OCI-LY3 (cell line): ENCODE data around the gene EDNRB.

ENCODE experiments used
- H2AFZ ChIP-seq: fragments of 200-600, 300-600 bp; shearing (Covaris generic); 2 replicates; pipeline ENCODE4 v1.6.0; 2014; ENCODE audit warnings: antibody characterized with exemption, low read depth, low read length
- H3K27ac ChIP-seq: fragments of 200-600, 300-600 bp; sonication (generic); 2 replicates; pipeline ENCODE4 v1.5.1; 2014; ENCODE audit warnings: mild to moderate bottlenecking, low read length, moderate library complexity, mixed read lengths
- H3K27me3 ChIP-seq: fragments of 200-600, 300-600 bp; sonication (generic); 2 replicates; pipeline ENCODE4 v1.6.1; 2014; ENCODE audit warnings: low read depth, low read length, mixed read lengths
- H3K36me3 ChIP-seq: fragments of 200-600, 300-600 bp; sonication (generic); replicated peaks from 2 replicates; pipeline ENCODE3; 2014; ENCODE audit warnings: low read depth, low read length, mixed read lengths
- H3K4me1 ChIP-seq: fragments of 300-600, 200-600 bp; sonication (generic); 2 replicates; pipeline ENCODE4 v1.6.1; 2014; ENCODE audit warnings: low read length, mixed read lengths
- H3K4me2 ChIP-seq: fragments of 200-600, 300-600 bp; sonication (generic); 2 replicates; pipeline ENCODE4 v1.6.1; 2014; ENCODE audit warnings: low read length, mixed read lengths
- H3K4me3 ChIP-seq: fragments of 300-600, 200-600 bp; sonication (generic); 2 replicates; pipeline ENCODE4 v1.5.1; 2014; ENCODE audit warnings: antibody characterized with exemption, mild to moderate bottlenecking, low read length, moderate library complexity
- H3K79me2 ChIP-seq: fragments of 300-600, 200-600 bp; shearing (Covaris generic); 2 replicates; pipeline ENCODE4 v1.6.1; 2014; ENCODE audit warnings: mild to moderate bottlenecking, low read length, mixed read lengths
- H3K9ac ChIP-seq: fragments of 300-600, 200-600 bp; shearing (Covaris generic); 2 replicates; pipeline ENCODE4 v1.6.0; 2014; ENCODE audit warnings: mild to moderate bottlenecking, low read length, moderate library complexity
- H3K9me3 ChIP-seq: fragments of 200-600, 300-600 bp; shearing (Covaris generic); 2 replicates; pipeline ENCODE4 v1.6.1; 2014; ENCODE audit warnings: low read length, mixed read lengths; ENCODE audit not compliant: insufficient read depth
- H4K20me1 ChIP-seq: fragments of 200-600, 300-600 bp; sonication (generic); 2 replicates; pipeline ENCODE4 v1.6.1; 2016; ENCODE audit warnings: low read length, mixed read lengths; ENCODE audit not compliant: insufficient read depth
- CTCF ChIP-seq: fragments of 200-600, 300-600 bp; sonication (generic); IDR thresholded peaks from 2 replicates; pipeline ENCODE4 v1.5.1; 2014; ENCODE audit warnings: antibody characterized with exemption, low read length, low read depth
- EZH2phosphoT487 ChIP-seq: fragments of 200-600 bp; shearing (Covaris generic); IDR thresholded peaks from 2 replicates; pipeline ENCODE4 v1.6.1; 2018; ENCODE audit warnings: antibody characterized with exemption, mixed run types, low read depth

Gene EDNRB

GRCh38 chr13:77898097-77898496 is 20.5 kb downstream of the EDNRB start:
- peaks cover 23% of the 10 kb centered on the region for H3K4me1 ChIP-seq
- peak overlapping the region; percentile 72 for H3K4me3 ChIP-seq
- H3K79me2 ChIP-seq, result no peaks in the 10 kb centered on the region
- H3K27ac ChIP-seq, result peak overlapping the region; percentile 46
- peak overlapping the region; percentile 35 for H3K9ac ChIP-seq
- H3K4me2 ChIP-seq, result peak overlapping the region; percentile 81
- H2AFZ ChIP-seq, result peak overlapping the region; percentile 35; the same call in 1 of the 2 replicates
- peaks cover 14% of the 10 kb centered on the region; the same call in 1 of the 2 replicates for H3K9me3 ChIP-seq
- H3K36me3 ChIP-seq, result peaks cover 3% of the 10 kb centered on the region
- H3K27me3 ChIP-seq, result no peaks in the 10 kb centered on the region
- no peaks in the 10 kb centered on the region for H4K20me1 ChIP-seq
- no peak for TF ChIP-seq EZH2phosphoT487
- TF ChIP-seq CTCF, result no peak

- H3K4me2 ChIP-seq, result no peak overlapping the region
- TF ChIP-seq EZH2phosphoT487 (no peak), CTCF (no peak)
Observed at GRCh38 chr13:77896977-77897376, 21.7 kb downstream of the EDNRB start.

GRCh38 chr13:77896536-77896935 is 22.1 kb downstream of the EDNRB start:
- Histone ChIP-seq H3K4me2 (no peak overlapping the region), H3K9me3 (peaks cover 3% of the 10 kb centered on the region; the same call in 1 of the 2 replicates), H4K20me1 (no peaks in the 10 kb centered on the region), H3K9ac (no peak overlapping the region), H3K79me2 (no peaks in the 10 kb centered on the region), H2AFZ (no peak overlapping the region), H3K36me3 (no peaks in the 10 kb centered on the region), H3K4me3 (no peak overlapping the region), H3K27me3 (no peaks in the 10 kb centered on the region), H3K4me1 (peaks cover 23% of the 10 kb centered on the region), H3K27ac (no peak overlapping the region)
- TF ChIP-seq CTCF, result no peak
- TF ChIP-seq EZH2phosphoT487, result no peak

More at GRCh38 chr13:77896977-77897376, 21.7 kb downstream of the EDNRB start:
- no peaks in the 10 kb centered on the region for H3K27me3 ChIP-seq
- H3K4me3 ChIP-seq, result no peak overlapping the region
- peaks cover 23% of the 10 kb centered on the region for H3K4me1 ChIP-seq
- no peaks in the 10 kb centered on the region for H4K20me1 ChIP-seq
- no peak overlapping the region for H2AFZ ChIP-seq
- no peak overlapping the region for H3K27ac ChIP-seq
- no peak overlapping the region for H3K9ac ChIP-seq
- peaks cover 3% of the 10 kb centered on the region for H3K36me3 ChIP-seq
- peaks cover 7% of the 10 kb centered on the region; the same call in 1 of the 2 replicates for H3K9me3 ChIP-seq
- no peaks in the 10 kb centered on the region for H3K79me2 ChIP-seq

- H4K20me1 ChIP-seq, result no peaks in the 10 kb centered on the region
- TF ChIP-seq CTCF (no peak), EZH2phosphoT487 (no peak)
- H3K9ac ChIP-seq, result no peak overlapping the region
- no peaks in the 10 kb centered on the region for H3K9me3 ChIP-seq
- no peaks in the 10 kb centered on the region for H3K79me2 ChIP-seq
- no peak overlapping the region for H3K27ac ChIP-seq
- H3K36me3 ChIP-seq, result no peaks in the 10 kb centered on the region
- H3K4me3 ChIP-seq, result no peak overlapping the region
- H3K27me3 ChIP-seq, result no peaks in the 10 kb centered on the region
- no peak overlapping the region for H3K4me2 ChIP-seq
- no peak overlapping the region for H2AFZ ChIP-seq
- H3K4me1 ChIP-seq, result peaks cover 25% of the 10 kb centered on the region
Observed at GRCh38 chr13:77894743-77895142, 23.9 kb downstream of the EDNRB start.
